CD4-positive, alpha-beta T cell treated with Interleukin-17A for 4 hours (primary cell): Measurements from ENCODE around the gene GPR21.

Source experiments
- DNase-seq: peaks from one replicate; pipeline ENCODE4 v3.0.0-alpha.2; 2020; ENCODE audit warnings: mixed read lengths

The GPR21 gene

GRCh38 chr9:123033352-123033751 lies at the start of gene GPR21:
TSS of gene GPR21 (plus strand) at chr9:123033667. CDS start at chr9:123034567, 900 bp downstream.
- no peak for DNase-seq

GRCh38 chr9:122986010-122986409 lies 47.5 kb upstream of the GPR21 start:
- DNase-seq = no peak

- no peak for DNase-seq
Observed at GRCh38 chr9:122988141-122988540, 45.3 kb upstream of the GPR21 start.

- DNase-seq = no peak
Observed at GRCh38 chr9:122988920-122989621, 44.4 kb upstream of the GPR21 start.

GRCh38 chr9:122991370-122991830 lies 42.1 kb upstream of the GPR21 start:
- DNase-seq = peak; percentile 45

GRCh38 chr9:122996586-122996985 lies 36.9 kb upstream of the GPR21 start:
- no peak for DNase-seq

- no peak for DNase-seq
Observed at GRCh38 chr9:122998448-122998847, 35.0 kb upstream of the GPR21 start.

GRCh38 chr9:123000371-123001068 lies 32.9 kb upstream of the GPR21 start:
- DNase-seq = no peak

GRCh38 chr9:123002754-123003153 lies 30.7 kb upstream of the GPR21 start:
- no peak for DNase-seq

GRCh38 chr9:123003466-123003865 lies 30.0 kb upstream of the GPR21 start:
- no peak for DNase-seq

GRCh38 chr9:123005964-123006363 lies 27.5 kb upstream of the GPR21 start:
- no peak for DNase-seq

- DNase-seq = no peak
Observed at GRCh38 chr9:123007269-123007668, 26.2 kb upstream of the GPR21 start.

- no peak for DNase-seq
Observed at GRCh38 chr9:123008909-123009308, 24.6 kb upstream of the GPR21 start.

GRCh38 chr9:123011380-123011779 lies 22.1 kb upstream of the GPR21 start:
- no peak for DNase-seq

- no peak for DNase-seq
Observed at GRCh38 chr9:123011878-123012528, 21.5 kb upstream of the GPR21 start.

- no peak for DNase-seq
Observed at GRCh38 chr9:123016631-123017030, 16.8 kb upstream of the GPR21 start.

- no peak for DNase-seq
Observed at GRCh38 chr9:123020796-123021195, 12.7 kb upstream of the GPR21 start.

- no peak for DNase-seq
Observed at GRCh38 chr9:123026425-123026824, 7.0 kb upstream of the GPR21 start.

- DNase-seq = no peak
Observed at GRCh38 chr9:123027517-123027916, 6.0 kb upstream of the GPR21 start.

- no peak for DNase-seq
Observed at GRCh38 chr9:123028136-123028535, 5.3 kb upstream of the GPR21 start.

- DNase-seq = no peak
Observed at GRCh38 chr9:123028973-123029372, 4.5 kb upstream of the GPR21 start.

GRCh38 chr9:123031963-123032362 lies 1.5 kb upstream of the GPR21 start:
- DNase-seq = no peak

GRCh38 chr9:123033864-123034601 lies 566 bp downstream of the GPR21 start:
- peak; percentile 10 for DNase-seq
